Measurements from ENCODE around the gene ITPKA.

ITPKA gene

DNA sequence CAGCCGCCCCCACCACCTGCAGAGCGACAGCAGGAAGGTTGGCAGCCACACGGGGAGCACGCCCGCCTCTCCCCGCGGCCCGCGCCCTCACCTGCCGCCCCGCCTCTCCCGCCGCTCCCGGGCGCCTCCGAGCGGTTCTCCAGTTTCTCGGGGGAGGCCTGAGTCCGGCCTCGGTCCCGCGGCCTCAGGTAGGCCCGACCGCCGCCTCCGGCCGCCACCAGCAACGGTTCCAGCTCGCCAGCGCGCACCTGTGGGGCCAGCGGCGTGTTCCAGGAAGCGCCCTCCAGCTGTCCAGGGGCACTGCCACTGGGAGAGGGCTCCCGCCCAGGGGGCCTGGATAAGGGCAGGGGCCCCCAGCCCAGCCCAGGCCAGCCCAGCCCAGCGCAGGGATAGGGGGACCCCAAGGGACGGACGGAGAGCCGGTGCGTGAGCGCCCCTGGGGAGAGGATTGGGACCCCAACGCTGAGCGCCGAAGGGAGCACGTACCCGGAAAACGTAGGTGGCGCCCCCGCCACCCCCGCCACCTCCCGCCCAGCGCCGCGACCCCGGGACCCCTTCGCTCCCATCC, 17.7 kb downstream of the ITPKA start:
- no peak for DNase-seq (ENCODE audit: low spot score)

- DNase-seq (ENCODE audit: low spot score) = no peak
Measured at GRCh38 chr15:41511899-41512369, 18.3 kb downstream of the ITPKA start.

DNA sequence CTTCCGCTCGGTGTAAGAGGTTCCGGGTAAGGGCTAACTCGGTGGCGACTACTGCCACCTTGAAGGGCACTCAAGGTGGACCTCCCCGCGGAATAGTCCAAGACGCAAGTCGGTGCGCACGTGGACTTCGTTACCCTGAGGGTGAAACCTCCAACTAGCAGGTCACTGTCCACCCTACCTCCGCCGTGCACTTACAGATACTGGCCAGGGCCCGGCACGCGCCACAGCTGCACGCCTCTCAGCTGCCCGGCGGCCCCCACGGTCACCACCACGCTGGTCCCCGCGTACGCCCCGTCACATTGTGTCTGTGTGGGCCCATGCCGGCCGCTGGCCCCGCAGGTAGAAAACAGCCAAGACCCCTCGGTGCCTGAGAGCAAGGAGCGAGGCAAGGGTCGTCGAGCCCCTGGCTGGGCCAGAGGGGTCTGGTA, 18.9 kb downstream of the ITPKA start:
- DNase-seq (ENCODE audit: low spot score) = no peak

GRCh38 chr15:41512940-41513505, 19.3 kb downstream of the ITPKA start:
- peak; percentile 35 for DNase-seq (ENCODE audit: low spot score)

- DNase-seq (ENCODE audit: low spot score) = no peak
Measured at GRCh38 chr15:41513506-41514227, 20.0 kb downstream of the ITPKA start, which contains the start of gene LTK. LTK (minus strand) TSS chr15:41513827; CDS start chr15:41513709, 118 bp downstream.

- no peak for DNase-seq (ENCODE audit: low spot score)
Measured at GRCh38 chr15:41517895-41518449, 24.3 kb downstream of the ITPKA start.

DNA sequence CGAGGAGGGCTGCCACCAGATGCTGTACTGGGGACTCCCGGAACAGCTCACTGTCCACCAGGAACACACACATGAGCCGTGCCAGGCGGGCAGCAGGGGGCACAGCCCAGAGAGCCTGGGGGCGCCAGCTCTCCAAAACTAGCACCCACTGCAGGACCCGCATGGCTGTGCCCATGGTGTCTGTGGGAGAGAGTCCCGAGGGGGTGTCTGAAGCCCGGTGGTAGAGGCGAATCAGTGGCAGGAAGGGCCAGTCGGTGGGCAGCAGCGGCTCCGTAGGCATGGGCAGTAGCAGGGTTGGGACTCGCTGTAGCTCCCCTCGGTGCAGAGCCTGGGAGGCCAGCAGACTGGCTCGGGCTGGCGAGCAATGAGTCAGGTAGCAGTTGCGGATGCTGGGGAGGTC, 27.0 kb downstream of the ITPKA start:
- DNase-seq (ENCODE audit: low spot score) = no peak

DNA sequence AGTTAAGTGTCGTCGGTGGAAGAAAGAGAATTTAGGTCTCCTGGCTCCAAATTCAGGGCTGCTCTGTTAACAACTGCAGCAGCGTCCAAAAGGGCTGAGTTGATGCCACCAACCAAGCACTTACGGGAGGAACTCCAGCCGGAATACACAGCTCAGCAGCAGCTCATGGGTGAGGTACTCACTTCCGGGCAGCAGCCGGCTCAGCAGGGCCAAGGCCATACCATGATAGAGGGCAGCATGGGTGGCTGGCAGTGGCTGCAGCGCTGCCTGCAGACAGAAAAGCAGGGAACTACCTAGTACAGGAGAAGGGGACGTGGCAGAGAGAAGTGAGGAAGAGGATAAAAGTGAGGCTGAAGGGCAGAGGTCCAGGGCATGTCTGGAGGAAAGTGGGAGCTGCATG, 27.9 kb downstream of the ITPKA start:
- no peak for DNase-seq (ENCODE audit: low spot score)

- DNase-seq (ENCODE audit: low spot score) = no peak
Measured at GRCh38 chr15:41523097-41523496, 29.4 kb downstream of the ITPKA start.

DNA sequence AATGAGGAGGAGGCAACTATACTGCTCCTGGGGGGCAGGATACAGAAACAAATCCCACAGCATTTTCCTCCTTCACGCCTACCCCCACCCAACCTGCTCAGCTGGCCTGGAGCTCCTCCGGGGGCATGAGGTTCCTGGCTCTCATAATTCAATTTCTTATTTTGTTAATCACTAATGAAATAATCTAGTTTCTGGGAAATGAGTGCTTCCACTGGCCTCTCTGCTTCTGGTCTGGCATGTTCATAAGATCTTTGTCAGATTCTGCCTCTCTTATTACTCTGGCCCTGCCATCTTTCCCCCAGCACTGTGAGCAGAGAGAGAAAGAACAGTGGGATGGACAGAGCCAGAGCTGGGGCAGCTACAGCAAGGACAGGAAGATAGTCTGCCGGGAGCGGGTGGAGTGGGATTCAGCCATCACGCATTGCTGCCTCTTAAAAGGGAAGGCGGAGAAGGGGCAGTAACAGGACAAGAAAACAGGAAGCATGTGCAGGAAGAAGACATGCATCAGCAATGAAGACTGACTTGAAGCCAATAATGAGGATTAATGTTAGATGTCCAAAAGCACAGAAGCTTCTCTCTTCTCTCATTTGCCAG, 36.8 kb downstream of the ITPKA start:
- DNase-seq (ENCODE audit: low spot score) = no peak

- DNase-seq (ENCODE audit: low spot score) = no peak
Measured at GRCh38 chr15:41535544-41535943, 41.9 kb downstream of the ITPKA start.

- no peak for DNase-seq (ENCODE audit: low spot score)
Measured at GRCh38 chr15:41536866-41537265, 43.2 kb downstream of the ITPKA start.

GRCh38 chr15:41543521-41543870, 49.8 kb downstream of the ITPKA start:
- DNase-seq (ENCODE audit: low spot score) = no peak

- DNase-seq (ENCODE audit: low spot score) = peak; percentile 70
Measured at GRCh38 chr15:41544650-41545015, 51.0 kb downstream of the ITPKA start.

GRCh38 chr15:41545218-41545617, 51.5 kb downstream of the ITPKA start:
- no peak for DNase-seq (ENCODE audit: low spot score)

- peak; percentile 48 for DNase-seq (ENCODE audit: low spot score)
Measured at GRCh38 chr15:41546851-41547786, 53.4 kb downstream of the ITPKA start.

GRCh38 chr15:41550066-41550775, 56.5 kb downstream of the ITPKA start:
- no peak for DNase-seq (ENCODE audit: low spot score)
